PFSK-1 (cell line): Measurements from ENCODE around the gene HOXC11.

Experiments used
- POLR2AphosphoS5 ChIP-seq: IDR thresholded peaks from 2 replicates; pipeline ENCODE4 v1.6.1; 2012; ENCODE audit warnings: low read depth, mild to moderate bottlenecking, control low read depth, low read length, moderate library complexity
- SIN3A ChIP-seq: IDR thresholded peaks from 2 replicates; pipeline ENCODE4 v1.6.1; 2012; ENCODE audit warnings: mild to moderate bottlenecking, low read length, moderate library complexity, borderline replicate concordance; ENCODE audit not compliant: insufficient read depth
- TF ChIP-seq, protein P1 (sequence below), 2 experiments: IDR thresholded peaks; 2 replicates each; pipeline versions ENCODE4 v1.6.1 to v1.8.0; 2011 to 2012; ENCODE audit warnings: low read depth in 2 of 2, low read length in 2 of 2, control low read depth in 1 of 2, inconsistent platforms in 1 of 2, mild to moderate bottlenecking in 1 of 2, moderate library complexity in 1 of 2; ENCODE audit not compliant: insufficient read depth in 1 of 2

GRCh38 chr12:53987787-53988230 lies 14.9 kb downstream of the HOXC11 start:
- TF ChIP-seq POLR2AphosphoS5 (no peak), SIN3A (no peak)
- TF ChIP-seq, protein P1, sequence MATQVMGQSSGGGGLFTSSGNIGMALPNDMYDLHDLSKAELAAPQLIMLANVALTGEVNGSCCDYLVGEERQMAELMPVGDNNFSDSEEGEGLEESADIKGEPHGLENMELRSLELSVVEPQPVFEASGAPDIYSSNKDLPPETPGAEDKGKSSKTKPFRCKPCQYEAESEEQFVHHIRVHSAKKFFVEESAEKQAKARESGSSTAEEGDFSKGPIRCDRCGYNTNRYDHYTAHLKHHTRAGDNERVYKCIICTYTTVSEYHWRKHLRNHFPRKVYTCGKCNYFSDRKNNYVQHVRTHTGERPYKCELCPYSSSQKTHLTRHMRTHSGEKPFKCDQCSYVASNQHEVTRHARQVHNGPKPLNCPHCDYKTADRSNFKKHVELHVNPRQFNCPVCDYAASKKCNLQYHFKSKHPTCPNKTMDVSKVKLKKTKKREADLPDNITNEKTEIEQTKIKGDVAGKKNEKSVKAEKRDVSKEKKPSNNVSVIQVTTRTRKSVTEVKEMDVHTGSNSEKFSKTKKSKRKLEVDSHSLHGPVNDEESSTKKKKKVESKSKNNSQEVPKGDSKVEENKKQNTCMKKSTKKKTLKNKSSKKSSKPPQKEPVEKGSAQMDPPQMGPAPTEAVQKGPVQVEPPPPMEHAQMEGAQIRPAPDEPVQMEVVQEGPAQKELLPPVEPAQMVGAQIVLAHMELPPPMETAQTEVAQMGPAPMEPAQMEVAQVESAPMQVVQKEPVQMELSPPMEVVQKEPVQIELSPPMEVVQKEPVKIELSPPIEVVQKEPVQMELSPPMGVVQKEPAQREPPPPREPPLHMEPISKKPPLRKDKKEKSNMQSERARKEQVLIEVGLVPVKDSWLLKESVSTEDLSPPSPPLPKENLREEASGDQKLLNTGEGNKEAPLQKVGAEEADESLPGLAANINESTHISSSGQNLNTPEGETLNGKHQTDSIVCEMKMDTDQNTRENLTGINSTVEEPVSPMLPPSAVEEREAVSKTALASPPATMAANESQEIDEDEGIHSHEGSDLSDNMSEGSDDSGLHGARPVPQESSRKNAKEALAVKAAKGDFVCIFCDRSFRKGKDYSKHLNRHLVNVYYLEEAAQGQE (IDR thresholded peaks at IDR 0.05; ENCODE audit: insufficient read depth in 1 of 2, low read depth in 2 of 2, low read length in 2 of 2): no peak
